Bone marrow (tissue), 2 donors: ENCODE data around the gene C9orf50.
"Not testable (repeated sequence)": the region's sequence is repeated elsewhere in the genome, so short reads cannot be mapped to it uniquely, and the experiment has no call there.

Source experiments
- DNase-seq, 2 donors: peaks; one replicate each; lab custom pipeline; 2025; lab: John Stamatoyannopoulos, UW

C9orf50 gene

DNA sequence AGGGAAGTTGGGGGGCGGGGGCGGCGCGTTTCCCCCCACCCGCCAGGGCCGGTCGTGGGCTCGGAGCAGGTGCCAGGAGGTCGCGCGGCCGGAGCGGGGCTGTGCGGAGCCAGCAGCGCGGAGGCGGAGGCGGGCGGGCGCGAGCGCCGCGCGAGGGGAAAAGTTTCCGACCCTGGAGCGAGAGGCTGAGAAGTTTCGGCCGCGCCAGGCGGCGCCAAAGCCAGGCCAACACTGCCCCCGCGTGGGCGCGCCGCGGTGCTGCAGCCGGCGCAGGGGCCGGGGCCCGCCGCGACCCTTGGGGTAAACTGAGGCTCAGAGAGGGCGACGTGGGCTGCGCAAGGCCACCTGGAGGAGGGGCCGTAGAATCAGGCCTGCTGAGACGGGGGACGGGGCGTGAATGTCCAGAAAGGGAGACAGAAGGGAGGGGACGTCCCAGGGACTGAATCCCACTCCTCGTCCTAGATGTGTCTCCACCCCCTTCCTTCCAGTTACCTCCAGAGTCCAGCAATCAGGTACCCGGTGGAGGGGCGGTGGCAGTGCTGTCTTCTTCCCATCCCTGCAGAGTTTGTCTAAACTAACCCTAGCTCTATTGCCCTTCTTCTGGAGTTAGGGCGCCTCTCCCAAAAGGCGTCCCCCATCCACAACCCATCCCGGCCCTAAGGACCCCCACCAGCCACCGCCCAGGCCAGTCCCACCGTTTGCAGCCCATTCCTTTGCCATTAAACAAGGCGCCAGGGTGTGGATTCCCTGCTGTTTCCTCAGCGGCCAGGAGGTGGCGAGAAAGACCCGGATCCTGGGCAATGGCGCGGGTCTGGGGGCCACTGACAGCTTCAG, 10.2 kb downstream of the C9orf50 start:
- peak; percentile 34 to 54 for DNase-seq

DNA sequence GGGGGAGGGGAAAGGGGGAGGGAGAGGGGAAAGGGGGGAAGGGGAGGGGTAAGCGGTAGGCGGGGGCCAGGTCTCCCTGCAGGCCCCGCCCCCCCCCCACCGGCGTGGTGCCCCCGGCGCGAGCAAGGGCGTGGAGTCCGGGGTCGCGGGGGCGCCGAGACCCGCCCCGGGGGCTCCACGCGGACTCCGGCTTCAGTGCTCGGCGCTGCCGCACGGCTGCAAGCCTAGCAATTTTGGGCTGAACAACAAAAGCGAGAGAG, 10.8 kb downstream of the C9orf50 start:
- DNase-seq = no peak

DNA sequence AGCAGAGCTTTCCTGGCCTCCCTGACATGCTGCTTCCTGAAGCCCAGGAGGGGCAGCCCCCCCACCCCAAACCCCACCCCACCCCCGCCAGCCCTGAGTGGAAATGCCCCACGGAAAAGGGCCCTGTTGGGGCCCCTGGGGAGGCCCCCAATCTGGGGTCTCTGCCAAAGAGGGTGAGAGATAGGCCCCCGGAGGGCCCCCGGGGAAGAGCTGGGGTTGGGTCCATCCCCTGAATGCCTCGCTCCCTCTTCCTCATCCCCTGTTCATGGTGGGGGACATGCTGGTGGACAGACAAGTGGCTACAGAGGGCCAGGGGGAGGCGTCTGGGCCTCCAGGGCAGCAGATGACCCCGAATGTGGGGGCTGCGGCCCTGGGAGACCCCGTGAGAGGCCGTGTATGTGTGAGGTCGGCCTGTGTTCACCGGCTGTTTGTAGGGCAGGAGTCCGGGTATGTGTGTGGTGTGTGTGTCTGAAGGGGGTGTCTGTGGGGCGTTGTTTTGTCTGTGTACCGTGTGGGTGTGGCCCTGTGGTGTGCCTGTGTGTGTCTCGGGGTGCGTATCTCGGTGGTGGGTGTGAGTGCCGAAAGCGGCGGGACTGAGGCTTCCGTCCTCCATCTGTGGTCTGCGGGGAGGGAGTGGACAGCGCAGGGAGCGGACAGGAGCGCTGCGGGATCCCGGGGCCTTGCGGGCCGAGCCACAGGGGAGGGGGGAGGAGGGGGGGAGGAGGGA, 11.3 kb downstream of the C9orf50 start:
- peak; percentile 30 to 37 for DNase-seq

DNA sequence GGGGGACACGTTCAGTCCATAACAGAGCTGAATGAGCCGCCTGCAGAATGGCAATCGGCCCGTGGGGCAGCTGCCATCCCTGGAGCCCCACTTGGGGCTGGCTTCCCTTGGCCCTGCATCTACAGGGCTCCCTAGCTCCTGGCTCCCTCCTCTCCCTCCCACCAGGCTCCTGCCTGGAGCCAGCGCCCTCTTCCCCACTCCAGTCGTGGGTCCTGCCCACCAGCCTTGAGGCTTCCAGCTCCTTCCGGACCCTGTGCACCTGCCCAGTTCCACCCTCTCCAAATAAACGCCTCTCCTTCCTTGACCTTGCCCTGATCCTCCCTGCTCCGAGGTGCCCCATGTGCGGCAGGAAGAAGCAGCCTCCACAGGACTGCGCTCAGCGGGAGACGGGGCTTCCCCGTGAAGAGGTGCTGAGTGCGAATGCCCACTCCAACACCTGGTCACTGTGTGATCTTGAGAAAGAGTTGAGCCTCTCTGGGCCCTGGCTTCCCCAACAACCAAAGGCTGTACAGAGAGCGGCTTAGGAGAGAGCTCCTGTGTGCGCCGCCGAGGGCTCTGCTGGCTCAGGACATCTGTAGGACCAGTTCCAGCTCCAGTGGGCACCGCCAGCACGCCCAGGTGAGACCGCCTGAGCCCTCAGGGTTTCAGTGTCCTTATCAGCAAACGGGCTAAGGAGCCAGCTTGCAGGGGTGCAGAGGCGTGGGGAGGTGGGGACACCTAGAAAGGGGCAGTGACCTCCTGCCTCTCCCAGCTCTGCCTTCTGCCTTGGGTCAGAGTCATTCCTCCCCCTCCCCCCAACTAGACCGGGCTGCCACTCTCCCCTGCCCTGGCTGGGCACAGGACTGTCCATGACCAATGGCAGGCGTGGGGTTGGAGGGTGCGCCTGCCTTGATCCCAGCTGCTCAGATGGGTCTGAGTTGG, 12.1 kb downstream of the C9orf50 start:
- no peak for DNase-seq

DNA sequence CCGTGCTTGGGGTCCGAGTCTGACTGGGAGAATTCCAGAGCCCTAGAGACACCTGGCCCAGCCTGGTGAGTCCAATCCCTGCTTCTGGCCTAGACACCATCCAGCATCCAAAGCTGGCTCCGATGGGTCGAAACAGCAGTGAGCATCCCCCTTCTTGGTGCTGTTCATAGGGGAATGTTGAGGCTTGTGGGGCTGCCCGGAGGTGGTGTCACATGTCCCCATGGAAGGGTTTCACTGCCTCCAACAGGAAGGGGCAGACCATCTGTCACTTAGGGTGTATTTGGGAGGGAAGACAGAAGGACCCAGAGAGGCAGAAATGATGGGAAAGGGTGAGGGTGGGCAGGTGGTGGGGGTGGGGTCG, 13.9 kb downstream of the C9orf50 start:
- DNase-seq = no peak

DNA sequence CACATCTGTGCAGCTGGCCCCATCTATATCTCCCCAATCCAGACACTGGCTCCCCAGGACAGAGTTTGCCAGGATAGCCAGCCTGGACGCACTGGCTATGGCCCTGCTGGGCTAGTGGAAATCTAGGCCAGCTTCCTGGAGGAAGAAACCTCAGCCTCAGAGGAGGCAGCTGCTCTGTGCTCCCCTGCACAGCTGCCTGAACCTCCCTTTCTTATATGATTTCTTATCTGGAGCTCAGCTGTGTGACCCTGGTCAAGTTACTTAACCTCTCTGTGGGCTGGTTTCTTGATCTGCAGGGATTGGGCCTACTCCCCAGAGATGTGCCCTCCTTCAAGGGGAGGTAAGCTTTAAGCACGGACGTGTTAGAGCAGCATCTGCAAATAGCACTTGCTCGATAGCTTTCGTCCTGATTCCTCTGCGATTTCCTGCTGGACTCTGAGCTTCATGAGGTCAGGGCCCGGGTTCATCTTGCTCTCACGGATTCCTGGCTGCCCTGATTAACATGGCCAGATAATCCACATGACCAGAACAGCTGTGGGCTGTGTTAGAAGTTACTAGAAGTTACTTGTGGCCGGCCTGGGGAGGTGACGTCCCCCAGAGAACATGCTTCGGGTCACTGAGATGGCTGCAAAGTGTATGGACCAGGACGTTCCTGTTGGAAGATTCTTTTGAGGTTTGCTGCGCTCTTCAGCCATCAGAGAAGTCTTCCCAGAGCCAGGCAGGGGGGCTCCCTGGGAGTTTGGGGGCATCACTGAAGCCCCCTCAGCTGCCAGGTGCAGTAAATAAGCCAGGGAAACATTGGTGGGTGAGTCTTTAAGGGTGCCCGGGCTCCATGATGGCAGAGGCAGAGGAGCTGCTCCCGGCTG, 14.5 kb downstream of the C9orf50 start:
- DNase-seq = no peak

DNA sequence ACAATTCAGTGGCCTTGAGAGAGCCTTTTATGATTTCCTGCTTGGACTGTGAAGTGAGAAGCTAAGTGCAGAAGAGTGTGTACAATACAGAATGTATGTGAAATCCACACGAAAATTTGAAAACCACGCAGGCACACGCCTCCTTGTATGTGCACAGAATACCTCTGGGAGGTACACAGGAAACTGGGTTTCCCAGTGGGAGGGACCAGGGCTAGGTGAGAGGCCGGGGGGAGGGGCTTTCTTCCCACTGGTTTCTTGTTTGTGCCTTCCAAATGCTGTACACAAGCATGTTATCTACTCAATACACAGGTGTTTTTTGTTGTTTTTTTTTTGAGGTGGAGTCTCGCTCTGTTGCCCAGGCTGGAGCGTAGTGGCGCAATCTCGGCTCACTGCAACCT, 16.1 kb downstream of the C9orf50 start:
- DNase-seq = no peak

DNA sequence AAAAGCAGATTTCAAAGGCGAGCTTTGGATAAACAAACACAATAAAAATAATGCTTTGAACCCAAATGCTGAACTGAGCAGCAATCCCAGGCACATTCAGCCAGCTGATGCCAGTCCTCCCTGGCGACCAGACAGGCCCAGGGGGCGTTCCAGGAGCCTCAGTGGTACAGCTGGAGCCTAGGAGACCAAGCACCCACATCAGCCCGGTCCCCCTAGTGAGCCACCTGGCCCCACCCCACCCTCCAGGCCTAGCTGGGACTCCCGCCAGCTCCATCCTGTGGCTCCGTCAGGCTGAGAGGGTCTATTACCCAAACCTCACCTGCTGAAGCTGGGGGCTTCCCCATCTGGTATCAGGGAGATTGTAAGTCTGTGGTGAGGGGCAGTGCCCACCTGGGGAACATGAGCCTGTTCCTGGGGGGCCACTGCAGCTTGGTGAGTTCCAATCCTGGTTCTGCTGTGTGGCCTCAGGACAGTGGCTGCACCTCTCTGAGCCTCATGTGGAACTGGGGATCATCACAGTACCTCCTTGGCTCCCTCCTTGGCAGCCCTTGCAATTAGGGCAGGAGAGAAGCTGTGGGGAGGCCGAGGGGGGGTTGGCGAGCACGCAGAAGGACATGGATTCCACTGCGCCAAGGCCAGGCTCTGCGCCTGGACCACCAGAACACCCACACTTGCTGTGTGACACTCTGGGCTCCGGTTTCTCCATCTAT, 16.7 kb downstream of the C9orf50 start:
- DNase-seq = no peak

DNA sequence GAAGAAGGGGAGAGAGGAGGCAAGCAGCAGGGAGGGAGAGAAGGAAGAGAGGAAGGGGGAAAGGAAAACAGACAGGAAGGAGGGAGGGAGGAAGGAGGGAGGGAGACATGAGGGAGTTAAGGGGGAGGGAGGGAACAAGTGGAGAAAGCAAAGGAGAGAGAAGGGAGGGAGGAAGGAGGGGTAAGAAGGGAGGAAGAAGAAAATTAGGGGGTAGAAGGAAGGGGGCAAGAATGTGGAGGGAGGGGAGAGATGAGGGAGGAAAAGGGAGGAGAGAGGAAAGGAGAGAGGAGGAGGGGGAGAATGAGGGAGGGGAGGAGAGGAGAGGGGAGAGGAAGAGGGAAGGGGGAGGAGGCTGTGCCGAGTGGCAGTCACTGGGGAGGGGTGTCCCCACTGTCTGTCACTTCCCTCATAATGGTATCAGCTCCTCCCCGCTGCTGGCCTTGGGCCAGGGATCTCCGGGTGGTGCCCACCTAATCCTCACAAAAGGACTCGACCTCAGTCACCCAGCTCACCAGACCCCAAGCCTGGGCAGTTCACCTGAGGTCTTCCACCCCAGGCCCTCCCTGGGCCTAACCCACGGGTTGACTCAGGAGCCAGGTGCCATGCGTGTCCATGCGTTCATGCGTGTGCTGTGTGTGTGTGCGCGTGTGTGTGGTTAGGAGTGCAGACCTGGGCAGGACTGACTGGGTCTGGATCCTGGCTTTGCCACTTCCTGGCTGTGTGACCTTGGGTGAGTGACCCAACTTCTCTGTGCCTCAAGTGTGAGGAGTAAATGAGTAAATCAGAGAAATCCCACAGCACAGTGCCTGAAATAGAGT, 18.1 kb downstream of the C9orf50 start:
- peak in 1 of 2 donors; percentile 40 for DNase-seq

DNA sequence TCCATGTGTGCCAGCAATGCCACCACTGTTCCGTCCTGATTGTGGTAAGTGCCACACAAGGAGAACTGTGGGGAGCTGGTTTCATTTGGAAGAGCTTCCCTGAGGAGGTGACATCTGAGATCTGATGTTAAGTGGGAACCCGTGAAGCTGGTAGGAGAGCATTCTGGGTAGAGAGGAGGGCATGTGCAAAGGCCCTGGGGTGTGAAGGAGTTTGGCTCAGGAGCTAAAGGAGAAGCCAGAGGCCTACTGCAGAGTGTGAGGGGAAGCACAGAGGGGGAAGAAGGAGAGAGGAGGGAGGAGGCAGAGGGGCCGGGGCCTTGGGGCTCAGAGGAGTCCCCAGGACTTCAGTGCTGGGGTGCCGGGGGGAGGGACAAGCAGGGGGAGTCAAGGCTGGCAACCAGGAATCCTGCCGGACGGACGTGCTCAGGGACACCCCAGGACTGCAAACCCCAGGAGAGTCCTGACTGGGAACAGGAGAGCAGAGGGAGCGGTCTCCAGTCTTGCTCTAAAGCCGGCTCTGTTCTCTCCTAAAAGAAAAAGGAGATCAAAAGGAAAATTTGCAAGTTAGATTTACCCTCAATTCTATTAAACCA, 19.7 kb downstream of the C9orf50 start:
- DNase-seq = no peak

DNA sequence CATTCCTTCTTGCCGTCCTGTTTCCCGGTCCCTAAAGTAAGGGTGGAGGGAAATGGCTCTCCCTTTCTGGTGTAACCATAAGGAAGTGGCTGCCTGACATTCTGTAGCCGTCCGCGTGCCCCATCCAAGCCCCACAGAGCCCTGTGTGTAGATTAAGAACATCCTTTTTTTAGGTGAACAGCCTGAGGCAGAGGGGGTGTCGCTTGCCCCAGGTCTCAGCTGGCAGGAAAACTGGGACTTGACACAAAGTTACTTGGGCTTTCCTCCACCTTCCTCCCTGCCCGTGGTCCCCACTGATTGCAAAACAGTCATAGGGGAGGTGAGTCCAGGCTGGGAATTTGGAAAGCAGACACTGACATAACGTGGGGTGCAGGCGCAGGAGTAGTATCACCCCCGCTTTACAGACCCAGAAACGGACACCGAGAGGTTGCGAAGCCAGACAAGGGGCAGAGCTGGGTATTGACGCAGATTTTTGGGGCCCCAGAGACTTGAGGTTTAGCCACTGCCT, 22.8 kb downstream of the C9orf50 start:
- DNase-seq = no peak

DNA sequence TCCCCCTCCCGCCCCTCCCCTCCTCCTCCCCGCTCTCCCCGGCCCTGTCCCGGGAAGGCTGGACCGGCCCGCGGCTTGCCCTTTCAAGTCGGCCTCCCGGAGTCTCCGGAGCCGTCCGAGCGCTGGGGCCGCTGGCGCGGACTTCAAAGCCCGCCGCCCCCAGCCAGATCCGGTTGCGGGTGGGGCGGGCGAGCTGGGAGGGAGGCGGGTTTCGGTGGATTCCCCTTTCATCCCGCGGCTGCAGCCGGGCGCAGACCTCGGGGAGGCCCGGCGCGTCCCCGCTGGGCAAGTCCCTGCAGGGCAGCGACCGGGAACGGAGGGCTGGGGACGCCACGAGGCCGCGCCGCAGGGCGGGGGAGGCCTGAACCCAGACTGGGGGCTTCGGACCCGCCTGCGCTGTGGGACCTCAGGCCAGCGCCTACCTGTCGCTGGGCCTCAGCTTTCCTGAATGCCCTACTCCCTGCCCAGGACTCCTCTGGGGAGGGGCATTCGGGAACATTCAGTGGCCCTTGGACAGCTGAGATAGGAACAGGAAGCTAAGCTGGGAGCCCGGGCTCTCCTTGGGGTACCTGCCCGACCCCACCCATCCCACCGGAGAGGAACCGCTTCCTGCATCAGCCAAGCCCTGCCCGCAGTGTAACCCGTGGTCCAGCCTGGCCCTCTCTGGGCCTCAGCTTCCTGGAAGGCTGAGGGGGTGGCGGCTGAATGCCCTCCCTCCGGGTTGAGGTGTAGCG, 23.4 kb downstream of the C9orf50 start:
- DNase-seq = no peak

DNA sequence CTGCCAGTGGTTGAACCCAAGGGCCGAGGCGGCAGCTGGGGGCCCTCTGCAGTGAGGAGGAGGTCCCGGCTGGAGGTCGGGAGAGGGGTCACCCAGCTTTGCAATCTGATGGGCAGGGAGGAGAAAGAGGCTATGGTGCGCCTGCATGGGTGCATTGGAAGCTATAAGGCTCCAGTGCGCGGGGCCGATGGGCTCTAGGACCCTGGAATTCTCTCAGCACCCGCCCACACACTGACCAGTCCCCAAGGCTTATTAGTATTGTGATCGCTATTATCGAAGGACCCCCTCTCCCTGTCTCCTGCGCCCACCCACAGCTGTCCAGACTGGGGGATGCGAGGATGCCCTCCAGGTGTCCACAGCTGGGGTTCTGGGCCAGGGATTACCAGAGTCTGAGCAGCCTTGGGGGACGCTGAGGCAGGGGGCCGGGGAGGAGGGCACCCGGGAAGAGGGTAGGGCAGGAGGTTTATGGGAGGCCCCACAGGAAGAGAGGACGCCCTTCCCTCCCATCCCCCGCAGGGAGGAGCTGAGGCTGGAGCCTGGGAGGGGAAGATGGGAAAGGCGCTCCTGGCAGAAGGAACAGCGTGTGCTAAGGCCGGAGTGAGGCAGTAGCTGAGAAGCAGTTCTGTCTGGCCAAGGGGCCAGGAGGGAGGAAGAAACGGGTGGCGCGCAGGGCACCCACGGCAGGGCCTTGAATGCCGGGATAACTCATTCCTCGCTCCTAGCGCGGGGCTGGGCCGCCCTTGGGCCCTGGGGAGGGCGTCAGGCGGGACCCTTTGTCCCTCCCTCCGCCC, 24.2 kb downstream of the C9orf50 start:
- DNase-seq = no peak

DNA sequence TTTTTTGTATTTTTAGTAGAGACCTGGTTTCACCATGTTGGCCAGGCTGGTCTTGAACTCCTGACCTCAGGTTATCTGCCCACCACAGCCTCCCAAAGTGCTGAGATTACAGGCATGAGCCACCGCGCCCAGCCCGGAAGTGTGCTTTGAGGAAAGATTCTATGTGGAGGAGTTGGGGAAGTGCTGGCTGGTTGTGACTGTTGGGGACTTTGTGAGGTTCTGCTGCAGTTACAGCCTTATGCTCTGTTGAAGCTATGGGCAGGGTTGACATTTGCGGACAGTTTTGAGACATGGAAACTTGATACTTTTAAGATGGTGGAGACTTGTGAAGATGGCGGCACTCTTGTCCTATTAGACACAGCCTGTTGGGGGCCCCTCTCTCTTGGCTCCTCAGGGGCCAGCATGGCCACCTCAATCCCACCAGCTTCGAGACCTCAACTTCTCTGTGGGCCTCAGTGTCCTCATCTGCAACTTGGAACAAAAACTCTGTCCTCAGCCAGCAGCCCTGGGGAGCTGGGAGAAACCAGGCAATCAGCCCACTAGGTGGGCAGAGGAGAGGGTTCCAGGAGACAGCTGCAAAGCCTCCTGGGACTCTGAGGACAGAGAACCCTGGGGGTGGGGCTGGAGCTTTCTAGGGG, 24.9 kb downstream of the C9orf50 start:
- DNase-seq = peak in 1 of 2 donors; percentile 63

DNA sequence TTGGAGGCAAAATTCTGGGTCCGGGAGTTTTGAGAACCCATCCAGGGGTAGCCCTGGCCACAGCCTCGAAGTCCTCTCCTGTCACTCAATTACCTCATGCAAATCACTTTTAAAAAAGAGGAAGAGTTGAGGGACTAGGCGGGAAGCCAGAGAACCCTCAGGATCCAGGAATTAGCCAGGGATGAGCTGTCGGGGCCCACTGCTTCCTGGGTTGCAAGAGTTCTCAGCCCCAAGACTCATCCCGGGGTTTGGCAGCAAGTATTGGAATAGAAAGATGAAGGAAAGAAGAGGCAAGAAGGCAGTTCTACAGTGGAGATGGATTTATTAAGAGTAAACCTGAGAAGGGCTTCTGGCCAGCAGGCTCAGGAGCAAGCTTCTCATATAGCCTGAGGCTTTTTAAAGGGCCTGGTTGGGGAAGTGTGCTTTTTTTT, 25.6 kb downstream of the C9orf50 start:
- no peak for DNase-seq

DNA sequence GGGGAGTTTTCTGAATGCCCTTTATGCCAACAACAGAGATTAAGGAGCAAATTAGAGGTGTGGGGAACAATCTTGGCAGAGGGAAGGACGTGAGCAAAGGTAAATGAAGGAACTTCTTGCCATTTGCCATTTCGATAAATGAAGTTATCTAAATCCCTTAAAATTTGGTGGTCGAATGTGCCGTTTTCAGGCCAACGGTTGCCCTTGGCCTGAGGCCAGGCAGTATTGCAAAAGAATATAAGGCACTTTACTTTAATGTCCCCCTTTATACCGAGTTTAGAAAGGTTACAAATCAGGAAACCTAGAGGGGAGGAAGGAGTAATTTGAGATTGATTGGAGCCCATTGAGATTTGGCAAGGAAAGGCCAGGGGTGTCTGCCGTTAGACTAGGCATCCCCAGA, 26.3 kb downstream of the C9orf50 start:
- no peak for DNase-seq

DNA sequence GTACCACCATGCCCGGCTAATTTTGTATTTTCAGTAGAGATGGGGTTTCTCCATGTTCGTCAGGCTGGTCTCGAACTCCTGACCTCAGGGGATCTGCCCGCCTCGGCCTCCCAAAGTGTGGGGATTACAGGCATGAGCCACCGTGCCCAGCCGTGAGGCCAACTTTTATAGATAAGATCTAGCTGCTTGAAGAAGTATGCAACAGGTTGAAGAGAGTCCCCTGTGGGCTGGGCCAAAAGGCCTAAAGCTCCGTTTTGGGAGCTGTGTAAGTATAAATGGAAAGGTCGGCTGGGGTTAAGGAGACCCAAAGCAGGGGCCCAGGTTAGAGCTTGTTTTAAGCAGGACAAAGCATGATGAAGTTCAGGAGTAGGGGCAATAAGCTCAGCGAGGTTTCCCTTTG, 28.1 kb downstream of the C9orf50 start:
- DNase-seq = not testable (repeated sequence)

DNA sequence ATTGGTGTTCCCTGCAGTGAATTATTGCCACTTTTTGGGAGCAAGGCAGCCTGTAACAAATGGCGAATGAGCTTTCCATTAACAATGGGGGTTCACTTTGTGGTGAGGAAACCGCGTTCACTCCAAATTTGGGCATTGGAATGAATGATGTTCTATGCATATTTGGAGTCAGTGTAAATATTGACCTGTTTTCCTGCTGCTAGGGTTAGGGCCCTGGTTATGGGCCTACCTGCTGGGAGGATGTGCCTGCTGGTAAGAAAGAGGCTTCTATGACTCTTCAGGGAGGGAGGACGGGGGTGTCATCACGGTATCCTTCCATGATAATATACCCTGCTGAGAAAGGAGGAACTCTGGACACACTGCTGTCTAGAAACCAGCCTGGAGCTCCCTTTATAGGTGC, 29.0 kb downstream of the C9orf50 start:
- DNase-seq = no peak
